Germinal center (tissue), 1 donor: Measurements from ENCODE around the gene CDC16.
A peak's percentile ranks its signal among the peaks of the same experiment; 100 is the strongest.

Experiments
- DNase-seq: peaks from one replicate; pipeline ENCODE4 v3.0.0; 2012; ENCODE audit warnings: mixed read lengths, low spot score

Gene CDC16

GRCh38 chr13:114303700-114304327, 69.1 kb downstream of the CDC16 start:
- no peak for DNase-seq

GRCh38 chr13:114304346-114305034, 69.8 kb downstream of the CDC16 start:
- DNase-seq: no peak

DNA sequence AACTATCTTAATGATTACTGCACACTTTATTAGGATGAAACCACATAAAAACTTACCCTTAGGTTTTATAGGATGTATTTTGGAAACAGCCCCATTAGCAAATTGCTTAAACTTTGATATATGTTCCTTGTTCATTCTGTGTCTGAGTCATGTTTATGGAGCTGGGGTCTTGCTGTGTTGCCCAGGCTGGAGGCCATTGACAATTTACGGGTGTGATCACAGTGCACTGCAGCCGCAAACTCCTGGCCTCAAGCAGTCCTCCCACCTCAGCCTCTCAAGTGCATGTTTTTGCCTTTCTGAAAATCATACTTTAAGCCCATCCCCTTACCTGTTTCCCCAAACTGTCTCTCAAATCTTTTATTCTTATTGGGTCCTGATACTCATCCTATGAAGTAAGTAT, 74.4 kb downstream of the CDC16 start:
- no peak for DNase-seq

- no peak for DNase-seq
These were observed 75.2 kb downstream of the CDC16 start for GRCh38 chr13:114309806-114310410.

- DNase-seq: no peak
These were observed 76.3 kb downstream of the CDC16 start for GRCh38 chr13:114310956-114311355.

GRCh38 chr13:114311387-114311786, 76.7 kb downstream of the CDC16 start:
- no peak for DNase-seq

DNA sequence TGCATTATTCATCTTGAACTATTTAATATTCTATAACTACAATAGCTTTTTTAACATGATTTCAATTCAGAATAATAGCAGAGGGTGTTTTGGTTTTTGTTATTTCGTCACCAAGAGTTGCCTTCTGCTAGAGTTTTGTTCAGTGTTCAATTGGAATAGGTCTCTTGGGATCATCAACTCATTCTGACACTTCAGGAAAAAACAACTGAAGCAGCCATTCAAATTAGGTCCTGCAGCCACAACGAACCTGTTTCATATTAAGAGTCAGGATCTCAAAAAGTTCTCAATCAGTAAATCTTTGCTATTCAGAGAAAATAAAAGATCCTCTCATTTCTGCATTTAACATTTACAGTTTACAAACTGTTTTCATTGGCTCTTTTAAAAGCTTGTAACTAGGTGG, 77.2 kb downstream of the CDC16 start:
- DNase-seq: no peak

DNA sequence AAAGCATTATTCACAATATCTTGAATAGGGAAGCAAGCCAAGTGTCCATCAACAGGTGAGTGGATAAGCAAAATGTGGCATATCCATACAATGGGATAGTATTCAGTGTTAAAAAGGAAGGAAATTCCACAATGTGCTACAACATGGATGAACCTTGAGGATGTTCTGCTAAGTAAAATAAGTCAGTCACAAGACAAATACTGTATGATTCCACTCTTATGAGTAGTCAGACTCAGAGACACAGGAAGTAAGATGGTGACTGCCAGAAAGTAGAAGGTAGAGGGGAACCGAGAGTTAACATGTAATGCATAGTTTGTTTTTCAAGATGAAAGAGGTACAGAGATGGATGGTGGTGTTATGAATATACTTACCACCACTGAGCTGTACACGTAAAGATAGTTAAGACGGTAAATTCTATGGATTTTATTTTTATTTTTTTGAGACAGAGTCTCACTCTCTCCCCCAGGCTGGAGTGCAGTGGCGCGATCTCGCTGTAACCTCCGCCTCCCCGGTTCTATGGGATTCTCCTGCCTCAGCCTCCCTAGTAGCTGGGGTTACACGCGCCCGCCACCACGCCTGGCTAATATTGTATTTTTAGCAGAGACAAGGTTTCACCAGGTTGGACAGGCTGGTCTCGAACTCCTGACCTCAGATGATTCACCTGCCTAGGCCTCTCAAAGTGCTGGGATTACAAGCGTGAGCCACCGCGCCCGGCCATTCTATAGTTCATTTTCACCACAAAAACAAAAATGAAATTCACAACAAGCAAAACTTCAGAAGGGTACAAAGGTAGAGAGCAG, 78.6 kb downstream of the CDC16 start:
- DNase-seq: peak; percentile 25

- peak; percentile 92 for DNase-seq
These were observed 79.6 kb downstream of the CDC16 start, which contains the start of gene CHAMP1 for GRCh38 chr13:114314074-114314912. CHAMP1 (plus strand) TSS chr13:114314503; CDS start chr13:114323843, 9,340 bp downstream.

- DNase-seq: peak; percentile 24
These were observed 80.5 kb downstream of the CDC16 start for GRCh38 chr13:114315074-114315785.

DNA sequence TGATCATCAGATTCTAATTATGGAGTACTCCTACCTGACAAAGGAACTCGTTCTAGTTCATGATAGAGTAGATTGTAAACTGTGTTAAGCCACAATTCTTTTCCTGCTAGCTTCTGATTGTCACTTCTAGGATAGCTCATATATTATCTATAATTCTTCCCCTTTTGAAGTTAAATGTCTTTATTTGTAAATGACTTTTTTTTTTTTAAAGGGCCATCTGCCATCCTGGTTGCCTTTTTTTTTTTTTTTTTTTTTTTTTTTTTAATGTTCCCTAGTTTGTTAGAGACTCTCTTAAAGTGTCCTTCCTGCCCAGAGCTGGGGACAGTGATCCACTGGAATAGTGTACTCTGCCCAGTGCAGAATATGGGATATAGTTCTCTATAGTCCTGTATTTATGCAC, 83.9 kb downstream of the CDC16 start:
- DNase-seq: no peak

DNA sequence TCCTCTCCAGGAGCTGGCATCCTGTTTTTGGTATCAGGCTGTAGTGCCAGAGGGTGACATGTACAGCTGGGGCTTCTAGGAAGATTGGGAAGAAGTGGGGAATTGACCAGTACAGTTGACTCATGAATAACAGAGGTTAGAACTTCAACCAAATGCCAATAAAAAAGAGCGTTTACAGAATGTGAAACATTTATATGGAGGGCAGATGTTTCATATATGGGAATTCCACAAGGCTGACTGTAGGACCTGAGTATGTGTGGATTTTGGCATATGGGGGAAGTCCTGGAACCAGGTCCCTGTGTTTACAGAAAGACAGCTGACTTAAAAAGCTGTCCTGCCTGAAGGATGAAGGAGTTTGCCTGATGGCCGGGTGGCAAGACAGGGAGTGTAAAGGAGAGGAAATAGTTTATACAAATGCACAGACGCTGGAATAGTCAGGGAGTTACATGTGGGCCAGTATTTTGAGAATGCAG, 84.8 kb downstream of the CDC16 start:
- no peak for DNase-seq

DNA sequence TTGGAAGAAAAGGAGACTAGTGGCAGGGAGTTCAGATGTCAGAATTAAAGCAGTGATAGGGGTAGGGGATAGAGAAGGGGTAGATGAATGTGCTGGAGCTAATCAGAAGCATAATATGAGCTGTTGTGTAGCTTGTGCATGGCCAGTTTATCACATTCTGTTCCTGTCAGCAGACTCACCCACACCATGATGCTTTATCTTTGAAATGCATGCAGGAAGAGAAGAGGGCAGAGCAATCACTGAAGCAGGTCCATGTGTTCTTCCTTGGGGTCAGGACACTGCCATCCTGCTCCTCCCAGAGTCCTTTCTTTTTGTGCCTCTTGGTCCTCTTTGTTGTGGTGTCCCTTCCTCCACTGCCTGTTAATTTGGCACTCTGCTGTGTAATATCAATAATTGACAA, 85.4 kb downstream of the CDC16 start:
- no peak for DNase-seq

- no peak for DNase-seq
These were observed 86.6 kb downstream of the CDC16 start for GRCh38 chr13:114321256-114321655.
